Smooth muscle cell (in vitro differentiated cells): Measurements from ENCODE around the gene SPZ1. TPM values are rescaled to one million over a fixed set of nuclear protein-coding genes. Genes with fewer than 3 reads are reported as not detected.

Source experiments
- DNase-seq: peaks from one replicate; lab custom pipeline; 2025; ENCODE audit not compliant: unreplicated experiment; lab: John Stamatoyannopoulos, UW
- H2AFZ ChIP-seq: fragments of 200-600 bp; sonication (generic); 2 replicates; pipeline ENCODE4 v1.6.0; 2016; ENCODE audit warnings: antibody characterized with exemption, low read depth, mild to moderate bottlenecking
- H3F3A ChIP-seq: fragments of 200-600 bp; sonication (generic); 2 replicates; pipeline ENCODE4 v1.6.0; 2017; ENCODE audit warnings: antibody characterized with exemption, low read depth
- H3K27ac ChIP-seq: fragments of 200-600 bp; sonication (generic); 2 replicates; pipeline ENCODE4 v1.5.1; 2016; ENCODE audit warnings: low read depth, mild to moderate bottlenecking
- H3K27me3 ChIP-seq: fragments of 200-600 bp; sonication (generic); 2 replicates; pipeline ENCODE4 v1.6.1; 2016; ENCODE audit warnings: low read depth, mild to moderate bottlenecking
- H3K36me3 ChIP-seq: fragments of 200-600 bp; sonication (generic); 2 replicates; pipeline ENCODE4 v1.5.1; 2016; ENCODE audit warnings: low read depth
- H3K4me1 ChIP-seq: fragments of 200-600 bp; sonication (generic); 2 replicates; pipeline ENCODE4 v1.5.1; 2016; ENCODE audit warnings: low read depth
- H3K4me2 ChIP-seq: fragments of 200-600 bp; sonication (generic); 2 replicates; pipeline ENCODE4 v1.6.0; 2016; ENCODE audit warnings: mild to moderate bottlenecking
- H3K4me3 ChIP-seq: fragments of 200-600 bp; sonication (generic); 2 replicates; pipeline ENCODE4 v1.5.1; 2016; ENCODE audit warnings: mild to moderate bottlenecking
- H3K79me2 ChIP-seq: fragments of 200-600 bp; sonication (generic); 2 replicates; pipeline ENCODE4 v1.6.0; 2016; ENCODE audit warnings: low read depth, mild to moderate bottlenecking
- H3K9ac ChIP-seq: fragments of 200-600 bp; sonication (generic); 2 replicates; pipeline ENCODE4 v1.6.0; 2016; ENCODE audit warnings: low read depth
- H3K9me3 ChIP-seq: fragments of 200-600 bp; sonication (generic); replicated peaks from 2 replicates; pipeline ENCODE4 v1.5.1; 2016; ENCODE audit warnings: low read depth
- H4K20me1 ChIP-seq: fragments of 200-600 bp; sonication (generic); 2 replicates; pipeline ENCODE4 v1.6.0; 2016; ENCODE audit warnings: low read depth
- WGBS: methylation state at CpG from one replicate; pipeline ENCODE4 v1.1.7; 2016; ENCODE audit warnings: low lambda C conversion rate; 5-methylcytosine and 5-hydroxymethylcytosine counted together
- polyA plus RNA-seq: library from polyadenylated mRNA; unstranded; fragments of >200 nt; fragmentation: Nextera tagmentation; extraction: Ambion mirVana; gene quantifications from 2 replicates; pipeline ENCODE4 v1.2.1, GENCODE V29; 2016
- total RNA-seq: library from RNA; depleted of rRNA; stranded (reverse); fragments of >200 nt; gene quantifications from 2 replicates; pipeline ENCODE4 v1.2.3, GENCODE V29; 2014
- TF ChIP-seq, protein P1 (sequence below): fragments of 200-600 bp; sonication (generic); IDR thresholded peaks from 2 replicates; pipeline ENCODE4 v1.5.1; 2017; ENCODE audit warnings: borderline replicate concordance, mild to moderate bottlenecking, antibody characterized with exemption; ENCODE audit not compliant: insufficient read depth, poor library complexity, severe bottlenecking

The SPZ1 gene
- total and polyA plus RNA-seq, 2 experiments from 2014 or later: not detected

DNA sequence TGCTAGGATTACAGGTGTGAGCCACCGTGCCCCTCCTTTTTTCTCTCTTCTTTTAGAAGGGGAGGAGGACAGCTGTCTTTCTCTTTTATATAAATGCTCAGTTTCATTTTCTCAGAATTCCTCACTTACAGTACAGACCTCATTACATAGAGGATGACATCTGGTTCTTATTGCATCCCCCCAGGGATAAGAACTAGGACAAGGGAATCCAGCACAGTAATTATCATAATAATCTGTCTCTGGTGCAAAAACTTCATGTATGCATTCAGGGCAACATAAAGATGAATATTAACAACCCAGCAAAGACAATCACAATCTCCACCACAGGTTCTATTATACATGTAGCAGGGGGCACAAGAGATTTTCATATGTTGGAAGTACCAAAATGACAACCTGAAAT lies 5.1 kb downstream of the SPZ1 start:
- Histone ChIP-seq H3K27ac (no peak overlapping the region), H3K27me3 (peaks cover 10% of the 10 kb centered on the region), H3K9me3 (no peaks in the 10 kb centered on the region), H3F3A (no peaks in the 10 kb centered on the region), H3K4me2 (no peak overlapping the region), H3K9ac (no peak overlapping the region), H3K4me1 (peaks cover 14% of the 10 kb centered on the region), H2AFZ (no peak overlapping the region), H4K20me1 (no peaks in the 10 kb centered on the region), H3K36me3 (no peaks in the 10 kb centered on the region), H3K79me2 (no peaks in the 10 kb centered on the region), H3K4me3 (no peak overlapping the region)
- 100% methylated on average over 1 of the region's 1 CpG for WGBS
- no peak for DNase-seq
- TF ChIP-seq, protein P1, sequence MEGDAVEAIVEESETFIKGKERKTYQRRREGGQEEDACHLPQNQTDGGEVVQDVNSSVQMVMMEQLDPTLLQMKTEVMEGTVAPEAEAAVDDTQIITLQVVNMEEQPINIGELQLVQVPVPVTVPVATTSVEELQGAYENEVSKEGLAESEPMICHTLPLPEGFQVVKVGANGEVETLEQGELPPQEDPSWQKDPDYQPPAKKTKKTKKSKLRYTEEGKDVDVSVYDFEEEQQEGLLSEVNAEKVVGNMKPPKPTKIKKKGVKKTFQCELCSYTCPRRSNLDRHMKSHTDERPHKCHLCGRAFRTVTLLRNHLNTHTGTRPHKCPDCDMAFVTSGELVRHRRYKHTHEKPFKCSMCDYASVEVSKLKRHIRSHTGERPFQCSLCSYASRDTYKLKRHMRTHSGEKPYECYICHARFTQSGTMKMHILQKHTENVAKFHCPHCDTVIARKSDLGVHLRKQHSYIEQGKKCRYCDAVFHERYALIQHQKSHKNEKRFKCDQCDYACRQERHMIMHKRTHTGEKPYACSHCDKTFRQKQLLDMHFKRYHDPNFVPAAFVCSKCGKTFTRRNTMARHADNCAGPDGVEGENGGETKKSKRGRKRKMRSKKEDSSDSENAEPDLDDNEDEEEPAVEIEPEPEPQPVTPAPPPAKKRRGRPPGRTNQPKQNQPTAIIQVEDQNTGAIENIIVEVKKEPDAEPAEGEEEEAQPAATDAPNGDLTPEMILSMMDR: no peak

DNA sequence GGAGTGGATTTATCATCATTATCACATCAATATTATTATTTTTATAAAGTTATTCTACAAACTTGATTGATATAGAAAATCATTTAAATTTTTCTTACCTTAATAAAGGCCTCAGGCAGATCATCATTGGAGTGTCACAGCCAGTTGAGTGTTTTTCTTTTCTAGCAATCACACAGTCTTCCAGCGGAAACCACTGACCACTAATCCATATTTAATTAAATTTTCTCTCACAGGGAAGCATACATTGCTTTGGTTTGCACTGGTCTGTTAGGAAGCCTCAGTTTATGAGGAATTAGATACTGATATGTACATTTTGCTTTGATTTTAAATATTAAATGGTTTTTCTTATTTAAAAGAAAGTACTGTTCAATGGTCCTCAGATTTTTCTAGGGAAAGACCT lies 6.7 kb downstream of the SPZ1 start:
- no peak overlapping the region for H3K4me2 ChIP-seq
- no peaks in the 10 kb centered on the region for H3K36me3 ChIP-seq
- H3K4me3 ChIP-seq: no peak overlapping the region
- no peaks in the 10 kb centered on the region for H3F3A ChIP-seq
- no peak overlapping the region for H2AFZ ChIP-seq
- 42% methylated on average over 1 of the region's 1 CpG for WGBS
- no peak for DNase-seq
- H3K9ac ChIP-seq: no peak overlapping the region
- H3K9me3 ChIP-seq: no peaks in the 10 kb centered on the region
- no peaks in the 10 kb centered on the region for H4K20me1 ChIP-seq
- H3K4me1 ChIP-seq: peaks cover 14% of the 10 kb centered on the region
- TF ChIP-seq, protein P1: no peak
- H3K27me3 ChIP-seq: peaks cover 3% of the 10 kb centered on the region
- no peak overlapping the region for H3K27ac ChIP-seq
- H3K79me2 ChIP-seq: no peaks in the 10 kb centered on the region

DNA sequence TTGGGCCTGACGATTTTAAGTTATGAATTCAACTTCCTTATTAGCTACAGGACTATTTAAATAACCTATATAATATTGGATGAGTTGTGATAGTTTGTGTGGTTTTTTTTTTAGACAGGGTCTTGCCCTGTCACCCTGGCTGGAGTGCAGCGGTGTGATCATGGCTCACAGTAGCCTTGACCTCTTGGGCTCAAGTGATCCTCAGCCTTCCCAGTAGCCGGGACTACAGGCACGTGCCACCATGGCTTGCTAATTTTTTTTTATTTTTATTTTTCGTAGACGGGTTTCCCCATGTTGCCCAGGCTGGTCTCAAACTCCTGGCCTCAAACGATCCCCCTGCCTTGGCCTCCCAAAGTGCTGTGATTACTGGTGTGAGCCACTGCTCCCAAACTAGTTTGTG lies 17.6 kb downstream of the SPZ1 start:
- no peaks in the 10 kb centered on the region for H3F3A ChIP-seq
- WGBS: 87% methylated on average over 7 of the region's 7 CpGs
- H3K27ac ChIP-seq: no peak overlapping the region
- TF ChIP-seq, protein P1: no peak
- no peak for DNase-seq
- H3K36me3 ChIP-seq: no peaks in the 10 kb centered on the region
- no peaks in the 10 kb centered on the region for H4K20me1 ChIP-seq
- H3K27me3 ChIP-seq: no peaks in the 10 kb centered on the region
- no peaks in the 10 kb centered on the region for H3K79me2 ChIP-seq
- no peaks in the 10 kb centered on the region for H3K9me3 ChIP-seq
- no peak overlapping the region for H3K9ac ChIP-seq
- H3K4me2 ChIP-seq: no peak overlapping the region
- H3K4me1 ChIP-seq: no peaks in the 10 kb centered on the region
- H3K4me3 ChIP-seq: no peak overlapping the region
- H2AFZ ChIP-seq: no peak overlapping the region

DNA sequence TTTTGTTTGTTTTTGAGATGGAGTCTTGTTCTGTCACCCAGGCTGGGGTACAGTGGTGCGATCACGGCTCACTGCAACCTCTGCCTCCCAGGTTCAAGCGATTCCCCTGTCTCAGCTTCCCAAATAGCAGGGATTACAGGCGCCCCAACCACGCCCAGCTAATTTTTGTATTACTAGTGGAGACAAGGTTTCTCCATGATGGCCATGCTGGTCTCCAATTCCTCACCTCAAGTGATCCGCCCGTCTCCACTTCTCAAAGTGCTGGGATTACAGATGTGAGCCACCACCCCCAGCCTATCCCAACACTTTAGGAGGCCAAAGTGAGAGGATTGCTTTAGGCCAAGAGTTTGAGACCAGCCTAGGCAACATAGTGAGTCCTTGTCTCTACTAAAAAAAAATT lies 19.3 kb downstream of the SPZ1 start:
- Histone ChIP-seq H3K79me2 (no peaks in the 10 kb centered on the region), H3K27me3 (no peaks in the 10 kb centered on the region), H4K20me1 (no peaks in the 10 kb centered on the region), H3K4me2 (no peak overlapping the region), H3K36me3 (no peaks in the 10 kb centered on the region), H3K9me3 (no peaks in the 10 kb centered on the region), H3F3A (no peaks in the 10 kb centered on the region), H3K27ac (no peak overlapping the region), H3K4me1 (no peaks in the 10 kb centered on the region), H3K9ac (no peak overlapping the region), H3K4me3 (no peak overlapping the region), H2AFZ (no peak overlapping the region)
- 97% methylated on average over 7 of the region's 7 CpGs for WGBS
- DNase-seq: no peak
- TF ChIP-seq, protein P1: no peak
